ENCODE results near the gene TRMT5. TPM values are rescaled to one million over a fixed set of nuclear protein-coding genes. Genes with fewer than 3 reads are reported as not detected.

The TRMT5 gene
- total RNA-seq, 1 donor from 2014 or later = 10.6 TPM

- peak in 1 of 2 donors; percentile 28 for ATAC-seq
- TF ChIP-seq CTCF (IDR thresholded peaks at IDR 0.05) = no peak
- Histone ChIP-seq H3K4me1 (peaks cover 25% of the 10 kb centered on the region), H3K27ac (peak overlapping the region; percentile 91), H3K36me3 (peaks cover 15% of the 10 kb centered on the region), H3K27me3 (ENCODE audit: low read depth) (no peaks in the 10 kb centered on the region), H3K9me3 (no peaks in the 10 kb centered on the region), H3K4me3 (peak overlapping the region; percentile 81)
- DNase-seq = no peak
- intact Hi-C loops (cut with DNase I) = no loop called here
These were observed 965 bp upstream of the TRMT5 start for GRCh38 chr14:60981633-60982455.

- intact Hi-C loops (cut with DNase I) = no loop called here
- H3K9me3 ChIP-seq = no peaks in the 10 kb centered on the region
- H3K4me1 ChIP-seq = peaks cover 22% of the 10 kb centered on the region
- no peak for DNase-seq
- no peak for ATAC-seq
- H3K27me3 ChIP-seq (ENCODE audit: low read depth) = no peaks in the 10 kb centered on the region
- TF ChIP-seq CTCF (IDR thresholded peaks at IDR 0.05) = no peak
- H3K27ac ChIP-seq = no peak overlapping the region
- peaks cover 9% of the 10 kb centered on the region for H3K36me3 ChIP-seq
- H3K4me3 ChIP-seq = no peak overlapping the region
These were observed 3.0 kb downstream of the TRMT5 start for GRCh38 chr14:60977847-60978246.

DNA sequence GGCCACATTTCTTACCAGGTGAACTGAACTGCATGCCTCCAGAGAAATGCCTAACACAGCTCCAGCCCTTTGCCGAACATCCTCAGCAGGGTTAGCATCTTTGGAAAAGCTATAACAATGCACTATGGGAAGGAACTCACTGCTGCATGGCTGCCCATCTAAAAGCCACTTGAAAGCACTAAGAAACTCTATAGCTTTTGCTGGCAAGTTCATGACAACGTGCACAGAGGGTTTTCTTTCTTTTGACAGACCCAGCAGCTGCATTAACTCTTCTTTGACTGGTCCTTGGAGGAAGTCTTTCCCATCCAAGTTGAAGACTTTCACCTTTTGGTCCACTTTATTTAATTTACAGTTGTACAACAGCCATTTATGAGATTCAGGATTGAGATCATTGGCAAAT lies 5.3 kb downstream of the TRMT5 start:
- ATAC-seq (no peak), DNase-seq (no peak)
- H3K27ac ChIP-seq = no peak overlapping the region
- H3K27me3 ChIP-seq (ENCODE audit: low read depth) = no peaks in the 10 kb centered on the region
- no peak for TF ChIP-seq CTCF (IDR thresholded peaks at IDR 0.05)
- intact Hi-C loops (cut with DNase I) = no loop called here
- peaks cover 9% of the 10 kb centered on the region for H3K36me3 ChIP-seq
- peaks cover 14% of the 10 kb centered on the region for H3K4me1 ChIP-seq
- no peaks in the 10 kb centered on the region for H3K9me3 ChIP-seq
- no peak overlapping the region for H3K4me3 ChIP-seq

- TF ChIP-seq CTCF (IDR thresholded peaks at IDR 0.05) = no peak
- no peaks in the 10 kb centered on the region for H3K27me3 ChIP-seq (ENCODE audit: low read depth)
- ATAC-seq = no peak
- intact Hi-C loops (cut with DNase I) = no loop called here
- H3K36me3 ChIP-seq = peaks cover 9% of the 10 kb centered on the region
- H3K4me3 ChIP-seq = no peak overlapping the region
- no peak overlapping the region for H3K27ac ChIP-seq
- H3K9me3 ChIP-seq = no peaks in the 10 kb centered on the region
- no peak for DNase-seq
- H3K4me1 ChIP-seq = peaks cover 6% of the 10 kb centered on the region
These were observed 6.7 kb downstream of the TRMT5 start for GRCh38 chr14:60974090-60974651.

- Histone ChIP-seq H3K27me3 (ENCODE audit: low read depth) (no peaks in the 10 kb centered on the region), H3K4me1 (peaks cover 3% of the 10 kb centered on the region), H3K4me3 (no peak overlapping the region), H3K9me3 (no peaks in the 10 kb centered on the region), H3K36me3 (peaks cover 9% of the 10 kb centered on the region), H3K27ac (no peak overlapping the region)
- TF ChIP-seq CTCF (IDR thresholded peaks at IDR 0.05) = no peak
- intact Hi-C loops (cut with DNase I) = no loop called here
- ATAC-seq = no peak
- no peak for DNase-seq
These were observed 7.8 kb downstream of the TRMT5 start for GRCh38 chr14:60973070-60973469.
